ENCODE results near the gene NUMBL. TPM values are rescaled to one million over a fixed set of nuclear protein-coding genes. Genes with fewer than 3 reads are reported as not detected.

NUMBL gene
- total and polyA plus RNA-seq, 9 of the 15 experiments (the other 6 are each of a cell fraction or from before 2014, with no cell fraction given) = 0.39 to 38.6 (median 6.6) TPM

DNA sequence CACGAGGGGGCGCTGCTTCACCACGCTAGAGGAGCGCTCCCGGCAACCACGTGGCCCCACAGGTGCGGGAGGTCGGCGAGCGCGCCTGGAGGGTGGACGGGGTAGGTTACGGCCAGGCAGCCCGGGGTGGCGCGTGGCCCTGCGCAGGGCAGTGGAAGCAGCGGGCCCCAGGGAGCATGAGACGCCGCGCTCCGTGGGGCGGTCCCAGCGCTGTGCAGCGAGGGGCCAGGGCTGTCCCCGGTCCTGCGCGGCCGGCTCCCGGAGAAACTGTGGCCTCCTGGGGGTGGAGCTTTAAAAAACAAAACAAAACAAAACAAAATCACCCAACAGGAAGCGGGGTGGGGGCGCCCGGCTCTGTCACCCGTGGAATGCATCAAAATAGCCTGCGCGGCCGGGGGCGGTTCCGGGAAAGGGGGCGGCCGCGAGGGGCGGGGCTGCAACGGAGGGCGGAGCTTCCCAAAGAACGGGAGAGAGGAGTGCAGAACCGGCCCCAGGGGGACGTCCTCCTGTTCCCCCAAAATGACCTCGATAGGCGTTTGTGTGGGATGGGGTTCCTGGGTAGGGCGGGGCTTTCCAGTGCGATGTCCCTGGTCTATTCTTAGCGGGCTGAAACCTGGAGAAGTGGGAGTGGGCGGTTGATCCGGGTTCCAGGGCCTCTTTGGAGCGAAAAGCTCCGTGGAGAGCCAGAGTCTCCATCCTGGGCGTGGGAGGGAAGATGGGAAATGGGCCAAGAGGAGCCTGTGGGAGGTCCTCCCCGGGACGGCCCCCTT is 27.3 kb downstream of the NUMBL start (continued):
- TF ChIP-seq, protein P1, sequence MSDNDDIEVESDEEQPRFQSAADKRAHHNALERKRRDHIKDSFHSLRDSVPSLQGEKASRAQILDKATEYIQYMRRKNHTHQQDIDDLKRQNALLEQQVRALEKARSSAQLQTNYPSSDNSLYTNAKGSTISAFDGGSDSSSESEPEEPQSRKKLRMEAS (CRISPR knock-in tag; IDR thresholded peaks at IDR 0.05) = peak; percentile 100
- no peak for TF ChIP-seq ZBTB17 (CRISPR knock-in tag; IDR thresholded peaks at IDR 0.05)
- TF ChIP-seq, protein P2, sequence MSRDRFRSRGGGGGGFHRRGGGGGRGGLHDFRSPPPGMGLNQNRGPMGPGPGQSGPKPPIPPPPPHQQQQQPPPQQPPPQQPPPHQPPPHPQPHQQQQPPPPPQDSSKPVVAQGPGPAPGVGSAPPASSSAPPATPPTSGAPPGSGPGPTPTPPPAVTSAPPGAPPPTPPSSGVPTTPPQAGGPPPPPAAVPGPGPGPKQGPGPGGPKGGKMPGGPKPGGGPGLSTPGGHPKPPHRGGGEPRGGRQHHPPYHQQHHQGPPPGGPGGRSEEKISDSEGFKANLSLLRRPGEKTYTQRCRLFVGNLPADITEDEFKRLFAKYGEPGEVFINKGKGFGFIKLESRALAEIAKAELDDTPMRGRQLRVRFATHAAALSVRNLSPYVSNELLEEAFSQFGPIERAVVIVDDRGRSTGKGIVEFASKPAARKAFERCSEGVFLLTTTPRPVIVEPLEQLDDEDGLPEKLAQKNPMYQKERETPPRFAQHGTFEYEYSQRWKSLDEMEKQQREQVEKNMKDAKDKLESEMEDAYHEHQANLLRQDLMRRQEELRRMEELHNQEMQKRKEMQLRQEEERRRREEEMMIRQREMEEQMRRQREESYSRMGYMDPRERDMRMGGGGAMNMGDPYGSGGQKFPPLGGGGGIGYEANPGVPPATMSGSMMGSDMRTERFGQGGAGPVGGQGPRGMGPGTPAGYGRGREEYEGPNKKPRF (IDR thresholded peaks at IDR 0.05; ENCODE audit: low read depth, low read length) = no peak
- TF ChIP-seq U2AF2 (optimal IDR thresholded peaks at IDR 0.05; ENCODE audit: low read depth, low read length) = no peak
- no peak for TF ChIP-seq MIER1 (IDR thresholded peaks at IDR 0.05; ENCODE audit: low read depth)
- TF ChIP-seq ZNF445 (CRISPR knock-in tag; IDR thresholded peaks at IDR 0.05; ENCODE audit: low read depth) = no peak
- TF ChIP-seq CREB1 (IDR thresholded peaks at IDR 0.05) = peak; percentile 3; the same call in 1 of the 2 replicates
- peak; percentile 60; the same call in 1 of the 2 replicates for TF ChIP-seq CREB1 (CRISPR knock-in tag; IDR thresholded peaks at IDR 0.05)
- TF ChIP-seq KDM4B (IDR thresholded peaks at IDR 0.05; ENCODE audit: borderline replicate concordance in 2 of 2, low read depth in 1 of 2) = no peak
- TF ChIP-seq TOE1 (IDR thresholded peaks at IDR 0.05; ENCODE audit: borderline replicate concordance) = peak; percentile 61; the same call in 1 of the 2 replicates
- no peak for TF ChIP-seq TOE1 (CRISPR knock-in tag; IDR thresholded peaks at IDR 0.05; ENCODE audit: borderline replicate concordance, low read depth)
- TF ChIP-seq GATAD2B (IDR thresholded peaks at IDR 0.05; ENCODE audit: borderline replicate concordance) = peak; percentile 86; the same call in 1 of the 2 replicates
- TF ChIP-seq RBM34 (IDR thresholded peaks at IDR 0.05; ENCODE audit: borderline replicate concordance, insufficient read depth, low read length) = no peak
- TF ChIP-seq, protein P3, sequence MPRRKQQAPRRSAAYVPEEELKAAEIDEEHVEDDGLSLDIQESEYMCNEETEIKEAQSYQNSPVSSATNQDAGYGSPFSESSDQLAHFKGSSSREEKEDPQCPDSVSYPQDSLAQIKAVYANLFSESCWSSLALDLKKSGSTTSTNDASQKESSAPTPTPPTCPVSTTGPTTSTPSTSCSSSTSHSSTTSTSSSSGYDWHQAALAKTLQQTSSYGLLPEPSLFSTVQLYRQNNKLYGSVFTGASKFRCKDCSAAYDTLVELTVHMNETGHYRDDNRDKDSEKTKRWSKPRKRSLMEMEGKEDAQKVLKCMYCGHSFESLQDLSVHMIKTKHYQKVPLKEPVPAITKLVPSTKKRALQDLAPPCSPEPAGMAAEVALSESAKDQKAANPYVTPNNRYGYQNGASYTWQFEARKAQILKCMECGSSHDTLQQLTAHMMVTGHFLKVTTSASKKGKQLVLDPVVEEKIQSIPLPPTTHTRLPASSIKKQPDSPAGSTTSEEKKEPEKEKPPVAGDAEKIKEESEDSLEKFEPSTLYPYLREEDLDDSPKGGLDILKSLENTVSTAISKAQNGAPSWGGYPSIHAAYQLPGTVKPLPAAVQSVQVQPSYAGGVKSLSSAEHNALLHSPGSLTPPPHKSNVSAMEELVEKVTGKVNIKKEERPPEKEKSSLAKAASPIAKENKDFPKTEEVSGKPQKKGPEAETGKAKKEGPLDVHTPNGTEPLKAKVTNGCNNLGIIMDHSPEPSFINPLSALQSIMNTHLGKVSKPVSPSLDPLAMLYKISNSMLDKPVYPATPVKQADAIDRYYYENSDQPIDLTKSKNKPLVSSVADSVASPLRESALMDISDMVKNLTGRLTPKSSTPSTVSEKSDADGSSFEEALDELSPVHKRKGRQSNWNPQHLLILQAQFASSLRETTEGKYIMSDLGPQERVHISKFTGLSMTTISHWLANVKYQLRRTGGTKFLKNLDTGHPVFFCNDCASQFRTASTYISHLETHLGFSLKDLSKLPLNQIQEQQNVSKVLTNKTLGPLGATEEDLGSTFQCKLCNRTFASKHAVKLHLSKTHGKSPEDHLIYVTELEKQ (CRISPR knock-in tag; IDR thresholded peaks at IDR 0.05) = no peak
- TF ChIP-seq BMI1 (IDR thresholded peaks at IDR 0.05; ENCODE audit: low read length) = no peak
- TF ChIP-seq CBX5 (IDR thresholded peaks at IDR 0.05; ENCODE audit: borderline replicate concordance, low read depth) = peak; percentile 48; the same call in 1 of the 2 replicates
- peak; percentile 57; the same call in 1 of the 2 replicates for TF ChIP-seq SMAD4 (CRISPR knock-in tag; conservative IDR thresholded peaks at IDR 0.05)
- TF ChIP-seq HMG20A (CRISPR knock-in tag; conservative IDR thresholded peaks at IDR 0.05) = no peak
- TF ChIP-seq MAFK (IDR thresholded peaks at IDR 0.05; ENCODE audit: low read length) = no peak
- no peak for TF ChIP-seq TCF7 (IDR thresholded peaks at IDR 0.05; ENCODE audit: borderline replicate concordance)
- TF ChIP-seq, protein P4, sequence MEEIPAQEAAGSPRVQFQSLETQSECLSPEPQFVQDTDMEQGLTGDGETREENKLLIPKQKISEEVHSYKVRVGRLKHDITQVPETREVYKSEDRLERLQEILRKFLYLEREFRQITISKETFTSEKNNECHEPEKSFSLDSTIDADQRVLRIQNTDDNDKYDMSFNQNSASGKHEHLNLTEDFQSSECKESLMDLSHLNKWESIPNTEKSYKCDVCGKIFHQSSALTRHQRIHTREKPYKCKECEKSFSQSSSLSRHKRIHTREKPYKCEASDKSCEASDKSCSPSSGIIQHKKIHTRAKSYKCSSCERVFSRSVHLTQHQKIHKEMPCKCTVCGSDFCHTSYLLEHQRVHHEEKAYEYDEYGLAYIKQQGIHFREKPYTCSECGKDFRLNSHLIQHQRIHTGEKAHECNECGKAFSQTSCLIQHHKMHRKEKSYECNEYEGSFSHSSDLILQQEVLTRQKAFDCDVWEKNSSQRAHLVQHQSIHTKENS (CRISPR knock-in tag; IDR thresholded peaks at IDR 0.05) = no peak

Data from K562 (cell line).